Mesothelial cell of epicardium (in vitro differentiated cells): Measurements from ENCODE around the gene VSTM2L. TPM values are rescaled to one million over a fixed set of nuclear protein-coding genes. Genes with fewer than 3 reads are reported as not detected.

ENCODE experiments used
- DNase-seq, 2 experiments: peaks; one replicate each; pipeline ENCODE4 v3.0.0; 2021; ENCODE audit warnings: low spot score in 2 of 2; ENCODE audit not compliant: unreplicated experiment in 2 of 2
- H3K27ac Mint-ChIP-seq: 2 replicates; pipeline ENCODE4 v1.8.0; 2021; ENCODE audit warnings: mixed read lengths
- H3K27me3 Mint-ChIP-seq: 2 replicates; pipeline ENCODE4 v1.8.0; 2021; ENCODE audit warnings: low read depth, mixed read lengths
- H3K36me3 Mint-ChIP-seq: 2 replicates; pipeline ENCODE4 v1.8.0; 2021; ENCODE audit warnings: mixed read lengths
- H3K4me1 Mint-ChIP-seq: 2 replicates; pipeline ENCODE4 v1.8.0; 2021; ENCODE audit warnings: mixed read lengths
- H3K4me3 Mint-ChIP-seq: 2 replicates; pipeline ENCODE4 v1.8.0; 2021; ENCODE audit warnings: mild to moderate bottlenecking, moderate library complexity, mixed read lengths
- H3K9me3 Mint-ChIP-seq: 2 replicates; pipeline ENCODE4 v1.8.0; 2021; ENCODE audit warnings: mixed read lengths
- CTCF ChIP-seq: fragments of 200-600 bp; sonication (generic); IDR thresholded peaks from one replicate; pipeline ENCODE4 v1.5.0; 2021; ENCODE audit warnings: antibody characterized with exemption; ENCODE audit not compliant: unreplicated experiment
- total RNA-seq: library from RNA; stranded (reverse); gene quantifications from 3 replicates; pipeline ENCODE4 v1.2.1, GENCODE V29; 2021

VSTM2L gene
- total RNA-seq, 1 donor from 2014 or later = 31.9 TPM

GRCh38 chr20:37915434-37915787 lies 12.5 kb downstream of the VSTM2L start:
- DNase-seq = no peak
- Mint-ChIP-seq H3K9me3 (no peaks in the 10 kb centered on the region), H3K4me1 (peaks cover 76% of the 10 kb centered on the region), H3K27me3 (peaks cover 11% of the 10 kb centered on the region), H3K4me3 (peak overlapping the region; percentile 74), H3K27ac (peak overlapping the region; percentile 93), H3K36me3 (no peaks in the 10 kb centered on the region)
- TF ChIP-seq CTCF = no peak

- no peak for DNase-seq
- TF ChIP-seq CTCF = no peak
- Mint-ChIP-seq H3K9me3 (no peaks in the 10 kb centered on the region), H3K36me3 (no peaks in the 10 kb centered on the region), H3K4me1 (peaks cover 82% of the 10 kb centered on the region), H3K4me3 (peak overlapping the region; percentile 53), H3K27me3 (peaks cover 11% of the 10 kb centered on the region), H3K27ac (peak overlapping the region; percentile 93)
Measured at GRCh38 chr20:37915800-37916570, 13.1 kb downstream of the VSTM2L start.

- Mint-ChIP-seq H3K9me3 (no peaks in the 10 kb centered on the region), H3K27me3 (peaks cover 4% of the 10 kb centered on the region), H3K4me1 (peaks cover 72% of the 10 kb centered on the region), H3K4me3 (no peak overlapping the region), H3K36me3 (no peaks in the 10 kb centered on the region), H3K27ac (no peak overlapping the region)
- DNase-seq = no peak
- TF ChIP-seq CTCF = no peak
Measured at GRCh38 chr20:37917461-37917860, 14.5 kb downstream of the VSTM2L start.

GRCh38 chr20:37918035-37918434 lies 15.1 kb downstream of the VSTM2L start:
- no peak for TF ChIP-seq CTCF
- Mint-ChIP-seq H3K36me3 (no peaks in the 10 kb centered on the region), H3K4me1 (peaks cover 67% of the 10 kb centered on the region), H3K27ac (peak overlapping the region; percentile 7), H3K4me3 (no peak overlapping the region), H3K27me3 (peaks cover 5% of the 10 kb centered on the region), H3K9me3 (no peaks in the 10 kb centered on the region)
- DNase-seq = no peak

GRCh38 chr20:37919389-37920040 lies 16.6 kb downstream of the VSTM2L start:
- peaks cover 52% of the 10 kb centered on the region for H3K4me1 Mint-ChIP-seq
- peak overlapping the region; percentile 68 for H3K27ac Mint-ChIP-seq
- no peak overlapping the region for H3K4me3 Mint-ChIP-seq
- no peaks in the 10 kb centered on the region for H3K9me3 Mint-ChIP-seq
- no peak for TF ChIP-seq CTCF
- peaks cover 5% of the 10 kb centered on the region for H3K27me3 Mint-ChIP-seq
- DNase-seq = no peak
- H3K36me3 Mint-ChIP-seq = no peaks in the 10 kb centered on the region
